Astrocyte of the hippocampus (primary cell): ENCODE data around the gene WDR7.

ENCODE experiments used
- DNase-seq: peaks from one replicate; pipeline ENCODE4 v3.0.0; 2011; ENCODE audit warnings: low read depth, low spot score

The WDR7 gene

GRCh38 chr18:56988022-56988421 lies 336.9 kb downstream of the WDR7 start:
- no peak for DNase-seq

GRCh38 chr18:56990678-56991077 lies 339.5 kb downstream of the WDR7 start:
- DNase-seq, result no peak

GRCh38 chr18:56992777-56993176 lies 341.6 kb downstream of the WDR7 start:
- DNase-seq, result no peak

GRCh38 chr18:56995579-56996188 lies 344.5 kb downstream of the WDR7 start:
- no peak for DNase-seq

- no peak for DNase-seq
Measured at GRCh38 chr18:56997200-56997599, 346.0 kb downstream of the WDR7 start.

- no peak for DNase-seq
Measured at GRCh38 chr18:56999823-57000222, 348.7 kb downstream of the WDR7 start.

- peak; percentile 18 for DNase-seq
Measured at GRCh38 chr18:57002627-57003026, 351.5 kb downstream of the WDR7 start.

- DNase-seq, result no peak
Measured at GRCh38 chr18:57003342-57003741, 352.2 kb downstream of the WDR7 start.

- peak; percentile 31 for DNase-seq
Measured at GRCh38 chr18:57004366-57005121, 353.4 kb downstream of the WDR7 start.

- no peak for DNase-seq
Measured at GRCh38 chr18:57008001-57008686, 357.0 kb downstream of the WDR7 start.

- DNase-seq, result no peak
Measured at GRCh38 chr18:57009844-57010243, 358.7 kb downstream of the WDR7 start.

- no peak for DNase-seq
Measured at GRCh38 chr18:57014772-57015413, 363.7 kb downstream of the WDR7 start.

- no peak for DNase-seq
Measured at GRCh38 chr18:57015451-57015850, 364.3 kb downstream of the WDR7 start.

- DNase-seq, result no peak
Measured at GRCh38 chr18:57018845-57019244, 367.7 kb downstream of the WDR7 start.

- no peak for DNase-seq
Measured at GRCh38 chr18:57022716-57023115, 371.6 kb downstream of the WDR7 start.

- DNase-seq, result no peak
Measured at GRCh38 chr18:57023275-57023882, 372.2 kb downstream of the WDR7 start.

- DNase-seq, result no peak
Measured at GRCh38 chr18:57025540-57025939, 374.4 kb downstream of the WDR7 start.

- DNase-seq, result no peak
Measured at GRCh38 chr18:57026316-57026715, 375.2 kb downstream of the WDR7 start.

- no peak for DNase-seq
Measured at GRCh38 chr18:57027190-57027708, 376.1 kb downstream of the WDR7 start.

- DNase-seq, result no peak
Measured at GRCh38 chr18:57029761-57030160, 378.6 kb downstream of the WDR7 start.

- DNase-seq, result no peak
Measured at GRCh38 chr18:57030417-57030816, 379.3 kb downstream of the WDR7 start.

GRCh38 chr18:57035590-57035989 lies 384.4 kb downstream of the WDR7 start:
- DNase-seq, result no peak
